HUES6 (cell line): ENCODE measurements around the gene JAZF1.

Experiments used
- H3K27ac ChIP-seq: 2 replicates; pipeline ENCODE4 v1.7.0; 2013; ENCODE audit warnings: low read depth, mild to moderate bottlenecking, low read length, inconsistent platforms
- H3K27me3 ChIP-seq: 2 replicates; pipeline ENCODE4 v1.6.1; 2013; ENCODE audit warnings: low read length; ENCODE audit not compliant: control insufficient read depth, insufficient read depth
- H3K36me3 ChIP-seq: 2 replicates; pipeline ENCODE4 v1.6.1; 2013; ENCODE audit warnings: low read length; ENCODE audit not compliant: control insufficient read depth, insufficient read depth
- H3K4me1 ChIP-seq: 2 replicates; pipeline ENCODE4 v1.6.1; 2013; ENCODE audit warnings: low read length; ENCODE audit not compliant: control insufficient read depth, insufficient read depth
- H3K4me3 ChIP-seq: 2 replicates; pipeline ENCODE4 v1.5.1; 2013; ENCODE audit warnings: low read depth, low read length
- H3K9ac ChIP-seq: one replicate; pipeline ENCODE4 v1.6.1; 2013; ENCODE audit warnings: mild to moderate bottlenecking, low read length
- H3K9me3 ChIP-seq: 2 replicates; pipeline ENCODE4 v1.6.1; 2013; ENCODE audit warnings: low read depth, low read length; ENCODE audit not compliant: control insufficient read depth, insufficient read depth

JAZF1 gene

GRCh38 chr7:28086198-28086597 is 94.4 kb downstream of the JAZF1 start:
- Histone ChIP-seq H3K9me3 (no peaks in the 10 kb centered on the region), H3K27ac (no peak overlapping the region), H3K36me3 (no peaks in the 10 kb centered on the region), H3K4me3 (no peak overlapping the region), H3K4me1 (peaks cover 14% of the 10 kb centered on the region), H3K9ac (no peak overlapping the region), H3K27me3 (no peaks in the 10 kb centered on the region)

DNA sequence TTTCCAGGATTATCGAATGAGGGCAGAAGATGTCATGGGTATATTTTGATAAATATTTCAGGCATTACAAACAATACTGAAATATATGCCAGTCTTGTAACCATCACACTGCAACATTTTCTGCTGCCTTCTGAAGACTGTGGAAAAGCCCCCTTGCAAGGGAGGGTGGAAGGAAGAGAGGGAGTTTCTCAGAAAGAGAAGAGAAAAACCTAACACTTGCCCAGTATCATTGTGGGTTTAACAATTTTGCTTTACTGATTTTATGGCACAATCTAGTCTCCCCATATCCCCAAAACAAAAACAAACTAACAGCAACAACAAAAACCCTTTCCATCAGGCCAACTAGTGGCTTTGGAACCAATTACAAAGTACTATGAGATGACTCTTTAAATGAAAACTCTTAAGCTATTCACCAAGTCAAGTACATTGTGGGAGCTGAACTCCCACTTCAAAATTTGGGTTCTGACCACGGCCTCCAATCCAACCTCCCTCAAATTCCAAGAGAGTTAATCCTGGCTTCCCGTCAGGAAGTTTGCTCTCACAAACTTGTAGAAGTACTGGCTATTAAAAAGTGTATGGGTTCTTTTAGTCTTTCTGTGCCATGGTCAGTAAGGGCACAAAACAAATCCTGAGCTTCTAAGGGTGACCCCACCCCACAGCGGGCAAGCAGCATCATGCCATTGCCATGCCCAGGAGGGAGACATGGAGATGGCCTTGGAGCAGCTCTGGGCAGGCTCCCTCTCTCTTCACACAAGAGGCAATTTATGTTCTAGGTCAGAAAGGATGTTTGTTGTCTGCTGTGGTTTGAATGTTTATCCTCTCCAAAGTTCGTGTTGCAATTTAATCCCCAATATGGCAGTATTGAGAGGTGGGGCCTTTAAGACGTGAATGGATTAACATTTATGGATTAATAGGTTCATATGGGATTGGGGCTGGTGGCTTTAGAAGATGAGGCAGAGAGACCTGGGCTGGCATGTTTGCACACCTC is 96.3 kb downstream of the JAZF1 start:
- peaks cover 20% of the 10 kb centered on the region for H3K4me1 ChIP-seq
- H3K27me3 ChIP-seq: no peaks in the 10 kb centered on the region
- no peaks in the 10 kb centered on the region for H3K36me3 ChIP-seq
- H3K9me3 ChIP-seq: no peaks in the 10 kb centered on the region
- no peak overlapping the region for H3K4me3 ChIP-seq
- H3K9ac ChIP-seq: no peak overlapping the region
- no peak overlapping the region for H3K27ac ChIP-seq

DNA sequence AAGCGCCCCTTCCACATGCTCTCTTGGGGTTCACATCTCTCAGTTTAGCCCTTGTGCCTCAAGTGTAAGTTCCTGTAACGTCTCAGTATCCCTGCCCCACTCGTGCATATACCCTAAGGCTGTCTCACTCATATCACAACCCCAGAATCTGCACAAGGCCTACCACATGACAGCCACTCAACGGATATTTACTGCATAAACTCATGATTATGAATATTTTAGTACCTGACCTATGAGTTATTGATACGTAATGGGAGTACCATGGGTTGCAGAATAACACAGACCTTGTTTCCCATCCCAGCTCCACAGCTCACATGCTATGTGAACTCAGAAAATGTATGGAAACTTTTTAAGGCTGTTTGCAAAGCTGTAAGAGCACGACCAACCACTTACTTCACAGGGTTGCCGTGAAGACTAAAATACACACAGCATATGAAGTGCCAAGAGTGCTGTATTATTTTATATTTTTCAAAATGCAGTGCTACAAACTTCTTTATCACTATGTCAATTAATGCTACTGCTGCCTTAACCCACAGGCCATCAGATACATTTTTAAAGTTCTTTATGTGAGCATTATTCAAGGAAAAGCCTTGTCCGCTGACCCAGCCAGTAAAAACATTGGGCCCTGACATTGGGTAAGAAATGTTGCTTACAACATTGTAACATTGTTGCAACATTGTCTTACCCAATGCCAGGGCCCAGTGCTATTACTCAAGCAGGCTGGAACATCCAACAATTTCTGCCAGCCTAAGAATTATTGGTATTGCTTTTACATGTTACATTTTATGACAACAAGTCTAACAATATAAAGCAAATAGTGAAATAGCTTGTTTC is 97.2 kb downstream of the JAZF1 start:
- H3K9ac ChIP-seq: no peak overlapping the region
- no peaks in the 10 kb centered on the region for H3K27me3 ChIP-seq
- no peaks in the 10 kb centered on the region for H3K36me3 ChIP-seq
- peaks cover 14% of the 10 kb centered on the region for H3K4me1 ChIP-seq
- H3K27ac ChIP-seq: no peak overlapping the region
- H3K4me3 ChIP-seq: no peak overlapping the region
- H3K9me3 ChIP-seq: no peaks in the 10 kb centered on the region

DNA sequence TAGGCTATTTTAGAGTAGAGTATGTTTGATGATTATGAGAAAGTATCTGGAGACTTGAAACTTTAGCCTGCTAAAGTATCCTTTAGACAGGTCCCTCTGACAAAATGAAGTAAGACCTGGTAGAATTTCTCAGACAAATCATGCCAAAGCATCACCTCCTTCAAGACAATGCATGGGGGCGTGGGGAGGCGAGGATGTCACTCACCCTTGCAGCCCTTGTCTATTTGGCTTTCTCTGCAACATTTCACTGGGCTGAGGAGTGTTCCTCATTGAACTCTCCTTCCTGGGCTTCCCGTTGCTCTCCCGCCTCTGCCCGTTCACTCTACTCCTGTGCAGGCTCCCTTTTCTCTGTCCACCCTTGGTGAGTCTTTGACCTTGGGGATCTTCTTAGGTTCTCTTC is 98.5 kb downstream of the JAZF1 start:
- no peaks in the 10 kb centered on the region for H3K36me3 ChIP-seq
- no peak overlapping the region for H3K4me3 ChIP-seq
- H3K27me3 ChIP-seq: no peaks in the 10 kb centered on the region
- H3K9me3 ChIP-seq: no peaks in the 10 kb centered on the region
- no peak overlapping the region for H3K9ac ChIP-seq
- no peak overlapping the region for H3K27ac ChIP-seq
- peaks cover 8% of the 10 kb centered on the region; the same call in 1 of the 2 replicates for H3K4me1 ChIP-seq

- Histone ChIP-seq H3K27ac (no peak overlapping the region), H3K4me1 (peaks cover 8% of the 10 kb centered on the region; the same call in 1 of the 2 replicates), H3K4me3 (no peak overlapping the region)
Observed at GRCh38 chr7:28081016-28081415, 99.6 kb downstream of the JAZF1 start.

DNA sequence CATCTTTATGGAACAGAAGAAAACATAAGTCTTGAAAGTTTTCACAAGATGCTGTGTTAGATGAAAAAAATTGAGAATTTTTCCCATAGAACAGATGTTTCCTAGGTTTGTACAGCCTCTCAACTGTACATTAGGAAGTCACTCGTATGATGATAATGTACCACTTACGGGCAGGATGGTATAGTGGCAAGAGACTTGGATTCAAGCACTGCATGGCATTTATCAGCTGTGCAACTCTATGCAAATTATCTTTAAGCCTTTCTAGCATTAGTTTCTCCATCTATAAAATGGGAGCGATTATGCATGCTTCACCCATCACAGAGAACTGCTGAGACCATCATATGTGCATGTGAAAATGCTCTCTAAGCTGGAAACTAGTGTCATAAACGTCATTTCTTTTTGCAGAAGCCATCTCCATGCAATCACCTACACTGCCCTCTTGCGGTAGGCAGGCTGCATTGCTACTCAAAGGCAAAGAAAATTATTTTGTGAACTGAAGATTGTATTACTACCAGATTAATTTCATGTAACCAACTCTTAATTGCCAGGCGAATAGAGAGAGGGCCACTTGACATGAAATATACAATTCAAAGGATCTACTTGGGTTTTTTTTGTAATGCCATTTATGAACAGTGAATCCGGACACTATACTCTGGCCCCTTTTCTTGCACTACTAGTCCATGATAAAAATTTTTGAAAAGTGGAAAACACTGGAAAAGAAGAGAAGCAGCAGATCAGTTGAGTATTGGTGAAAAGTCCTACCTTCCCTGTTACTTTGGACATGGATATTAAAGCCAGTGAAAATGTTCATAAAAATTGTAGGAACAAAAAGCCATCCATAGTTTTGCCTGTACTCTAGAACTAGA is 102.3 kb downstream of the JAZF1 start:
- Histone ChIP-seq H3K9me3 (no peaks in the 10 kb centered on the region), H3K36me3 (no peaks in the 10 kb centered on the region), H3K4me3 (no peak overlapping the region), H3K27me3 (no peaks in the 10 kb centered on the region), H3K9ac (no peak overlapping the region), H3K27ac (no peak overlapping the region), H3K4me1 (peaks cover 11% of the 10 kb centered on the region)

More at GRCh38 chr7:28081016-28081415, 99.6 kb downstream of the JAZF1 start:
- H3K36me3 ChIP-seq: no peaks in the 10 kb centered on the region
- H3K9me3 ChIP-seq: no peaks in the 10 kb centered on the region
- H3K9ac ChIP-seq: no peak overlapping the region
- H3K27me3 ChIP-seq: no peaks in the 10 kb centered on the region

DNA sequence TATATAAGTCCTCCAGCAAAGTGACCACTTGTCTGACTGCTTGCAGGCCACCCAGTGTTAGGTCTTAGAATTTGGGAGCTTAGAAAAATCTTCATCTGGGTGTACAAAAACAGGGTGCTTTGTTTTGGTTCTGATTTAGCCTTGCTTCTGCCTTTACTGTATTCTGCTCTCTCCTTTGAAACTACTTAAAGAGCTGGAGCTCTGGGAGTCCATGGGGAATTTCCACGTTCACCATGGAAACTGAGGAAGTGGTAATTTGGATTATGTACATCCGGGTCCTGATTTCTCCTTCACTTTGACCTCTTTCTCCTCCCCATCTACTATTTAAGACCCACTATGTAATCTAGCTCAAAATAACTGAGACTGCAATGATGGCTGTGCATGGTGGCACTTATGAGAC is 103.0 kb downstream of the JAZF1 start:
- no peak overlapping the region for H3K4me3 ChIP-seq
- H3K9me3 ChIP-seq: no peaks in the 10 kb centered on the region
- H3K36me3 ChIP-seq: no peaks in the 10 kb centered on the region
- peaks cover 16% of the 10 kb centered on the region for H3K4me1 ChIP-seq
- H3K27me3 ChIP-seq: no peaks in the 10 kb centered on the region
- no peak overlapping the region for H3K27ac ChIP-seq
- no peak overlapping the region for H3K9ac ChIP-seq

DNA sequence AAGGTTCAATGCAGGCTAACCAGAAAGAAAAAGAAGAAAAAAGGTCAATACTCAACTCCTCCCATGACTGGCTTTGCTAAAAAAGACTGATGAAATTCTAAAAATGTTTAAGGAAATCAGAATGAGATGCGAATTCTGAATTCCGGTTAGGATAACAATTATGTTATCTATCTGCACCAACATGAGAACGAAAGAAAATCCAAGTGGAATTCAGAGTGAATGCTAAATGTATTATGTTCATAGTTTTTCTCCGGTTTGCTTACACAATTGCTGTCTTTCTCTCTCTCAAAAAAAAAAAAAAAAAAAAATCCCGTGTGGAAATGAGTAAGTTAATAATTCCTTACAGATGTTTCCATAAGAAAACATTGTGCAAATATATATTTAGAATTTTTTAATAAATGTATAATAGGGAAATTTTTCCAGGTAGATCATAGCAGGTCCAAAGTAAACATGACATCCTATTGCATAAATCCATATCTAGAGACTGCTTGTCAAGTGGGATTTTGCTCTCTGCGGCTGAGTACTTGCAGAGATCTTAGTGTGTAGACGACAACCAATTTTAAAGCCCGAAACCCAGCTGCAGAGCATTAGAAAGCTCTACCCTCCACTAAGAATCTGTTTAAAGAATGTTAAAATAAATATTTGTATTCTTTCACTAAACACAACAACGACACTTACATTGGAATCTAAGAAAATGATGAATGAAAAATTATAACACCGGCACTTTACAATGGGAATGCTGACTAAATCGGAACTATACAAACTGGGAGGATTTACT is 104.0 kb downstream of the JAZF1 start:
- Histone ChIP-seq H3K9me3 (no peaks in the 10 kb centered on the region), H3K4me3 (no peak overlapping the region), H3K4me1 (peaks cover 21% of the 10 kb centered on the region), H3K36me3 (no peaks in the 10 kb centered on the region), H3K27me3 (no peaks in the 10 kb centered on the region), H3K9ac (no peak overlapping the region), H3K27ac (no peak overlapping the region)

DNA sequence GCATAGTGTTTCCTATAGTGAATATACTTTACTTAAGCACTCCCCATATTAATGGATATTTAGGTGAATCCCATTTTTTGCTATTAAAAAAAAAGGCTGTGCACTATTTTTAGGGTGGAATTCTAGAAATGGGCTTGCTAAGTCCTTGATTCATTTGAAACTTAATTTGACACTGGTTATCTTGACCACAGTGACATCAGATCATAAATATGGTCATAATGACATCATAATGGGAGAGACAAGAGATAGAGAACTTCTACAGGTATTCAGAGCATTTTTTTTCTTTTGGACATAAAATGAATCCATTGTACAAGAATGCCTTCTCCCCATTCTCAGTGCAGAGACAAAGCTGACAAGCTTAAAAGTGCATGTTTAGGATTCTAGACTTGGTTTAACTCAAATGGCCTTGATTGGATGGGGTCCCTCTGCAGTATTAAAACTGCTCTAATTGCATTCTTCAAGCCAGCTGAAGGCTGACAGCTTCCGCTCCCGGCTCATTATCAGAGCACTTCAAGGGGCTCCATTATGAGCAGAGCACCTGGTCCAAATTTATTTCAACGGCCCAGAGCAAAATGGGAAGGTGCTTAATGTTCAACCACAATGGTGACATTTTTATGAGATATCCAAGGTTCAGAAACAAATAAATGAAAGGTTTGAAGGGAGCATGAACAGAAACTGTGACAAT is 104.8 kb downstream of the JAZF1 start:
- Histone ChIP-seq H3K4me1 (peaks cover 20% of the 10 kb centered on the region), H3K36me3 (no peaks in the 10 kb centered on the region), H3K9me3 (no peaks in the 10 kb centered on the region), H3K9ac (no peak overlapping the region), H3K4me3 (no peak overlapping the region), H3K27ac (no peak overlapping the region), H3K27me3 (no peaks in the 10 kb centered on the region)
